ENCODE data around the gene ABHD16A. TPM values are rescaled to one million over a fixed set of nuclear protein-coding genes. Genes with fewer than 3 reads are reported as not detected.

The ABHD16A gene
- total RNA-seq, 1 donor from 2014 or later, result 21.3 TPM

DNA sequence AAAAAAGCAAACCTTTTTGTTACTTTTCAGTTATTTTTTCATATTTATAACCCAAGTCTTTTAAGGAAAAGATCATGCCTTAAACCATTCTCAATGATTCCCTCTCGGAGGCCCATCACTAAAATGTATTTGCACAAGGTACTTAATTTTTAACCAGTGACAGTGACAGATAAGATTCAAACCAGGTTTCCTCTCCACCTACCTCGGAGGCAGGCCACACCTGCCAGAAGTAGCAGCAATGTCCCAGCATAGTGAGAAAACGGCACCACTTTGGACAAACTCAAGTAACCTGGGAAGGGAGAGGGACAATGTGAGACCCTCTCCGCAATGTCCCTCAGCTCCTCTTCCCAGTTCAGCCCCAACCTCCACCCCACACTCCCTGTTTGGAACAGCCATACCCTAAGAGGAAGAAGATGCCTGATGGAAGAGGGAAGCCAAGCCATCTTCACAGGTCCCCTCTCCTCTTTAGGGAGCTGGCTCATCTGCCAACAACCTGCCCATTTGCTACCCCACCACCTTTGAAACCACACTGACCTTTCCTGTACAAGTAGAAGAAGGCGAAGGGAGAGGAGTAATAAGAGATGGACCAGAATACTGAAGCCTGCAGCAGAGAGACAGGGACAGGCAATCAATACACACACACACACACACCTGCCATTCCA is 2.3 kb downstream of the ABHD16A start:
- H2AFZ ChIP-seq (replicated peaks), result no peak overlapping the region
- H3K9ac ChIP-seq, result no peak overlapping the region
- H3K9me3 ChIP-seq (ENCODE audit: low read depth), result no peaks in the 10 kb centered on the region
- peaks cover 19% of the 10 kb centered on the region for H3K4me1 Mint-ChIP-seq
- H3K36me3 Mint-ChIP-seq, result peaks cover 11% of the 10 kb centered on the region
- no peak overlapping the region for H3K27ac ChIP-seq
- no peaks in the 10 kb centered on the region for H3K9me3 Mint-ChIP-seq
- H3F3A ChIP-seq (ENCODE audit: low read depth), result no peaks in the 10 kb centered on the region
- peak overlapping the region; percentile 99 for H3K4me3 Mint-ChIP-seq
- no peaks in the 10 kb centered on the region for H3K4me1 ChIP-seq
- no peaks in the 10 kb centered on the region for H4K20me1 ChIP-seq (ENCODE audit: low read depth)
- peaks cover 32% of the 10 kb centered on the region for H3K79me2 ChIP-seq (ENCODE audit: low read depth)
- no peak for TF ChIP-seq EZH2phosphoT487 (IDR thresholded peaks at IDR 0.05)
- no peak for TF ChIP-seq EZH2 (IDR thresholded peaks at IDR 0.05)
- TF ChIP-seq, protein P1, sequence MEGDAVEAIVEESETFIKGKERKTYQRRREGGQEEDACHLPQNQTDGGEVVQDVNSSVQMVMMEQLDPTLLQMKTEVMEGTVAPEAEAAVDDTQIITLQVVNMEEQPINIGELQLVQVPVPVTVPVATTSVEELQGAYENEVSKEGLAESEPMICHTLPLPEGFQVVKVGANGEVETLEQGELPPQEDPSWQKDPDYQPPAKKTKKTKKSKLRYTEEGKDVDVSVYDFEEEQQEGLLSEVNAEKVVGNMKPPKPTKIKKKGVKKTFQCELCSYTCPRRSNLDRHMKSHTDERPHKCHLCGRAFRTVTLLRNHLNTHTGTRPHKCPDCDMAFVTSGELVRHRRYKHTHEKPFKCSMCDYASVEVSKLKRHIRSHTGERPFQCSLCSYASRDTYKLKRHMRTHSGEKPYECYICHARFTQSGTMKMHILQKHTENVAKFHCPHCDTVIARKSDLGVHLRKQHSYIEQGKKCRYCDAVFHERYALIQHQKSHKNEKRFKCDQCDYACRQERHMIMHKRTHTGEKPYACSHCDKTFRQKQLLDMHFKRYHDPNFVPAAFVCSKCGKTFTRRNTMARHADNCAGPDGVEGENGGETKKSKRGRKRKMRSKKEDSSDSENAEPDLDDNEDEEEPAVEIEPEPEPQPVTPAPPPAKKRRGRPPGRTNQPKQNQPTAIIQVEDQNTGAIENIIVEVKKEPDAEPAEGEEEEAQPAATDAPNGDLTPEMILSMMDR (IDR thresholded peaks at IDR 0.05), result no peak
- H3K27ac Mint-ChIP-seq, result peak overlapping the region; percentile 11
- no peak for DNase-seq (ENCODE audit: low spot score)
- H3K36me3 ChIP-seq, result no peaks in the 10 kb centered on the region
- no peak overlapping the region for H3K4me3 ChIP-seq
- no peak overlapping the region for H3K4me2 ChIP-seq
- H3K27me3 ChIP-seq, result no peaks in the 10 kb centered on the region
- H3K27me3 Mint-ChIP-seq (ENCODE audit: insufficient read depth, low read depth), result peaks cover 2% of the 10 kb centered on the region

DNA sequence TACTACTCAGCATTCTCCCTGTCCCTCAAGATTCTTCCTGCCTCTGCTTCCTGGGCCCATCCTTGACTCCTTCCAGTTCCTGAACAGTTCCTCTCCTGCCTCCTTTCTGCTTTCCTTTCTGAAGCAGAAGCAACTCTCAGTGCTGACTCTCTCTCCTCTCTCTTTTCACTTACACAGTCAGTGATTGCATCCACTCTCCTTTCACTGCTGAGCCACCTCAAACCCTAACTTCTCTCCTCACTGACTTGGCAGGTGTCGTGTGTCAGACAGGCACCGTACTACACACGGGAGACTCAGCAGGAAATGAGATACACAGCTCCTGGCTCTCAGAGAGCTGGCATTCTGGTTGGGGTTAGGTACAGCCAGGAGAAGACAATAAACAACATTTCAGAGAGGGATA is 5.6 kb downstream of the ABHD16A start:
- no peak overlapping the region for H3K27ac ChIP-seq
- H3K9me3 ChIP-seq (ENCODE audit: low read depth), result no peaks in the 10 kb centered on the region
- H2AFZ ChIP-seq (replicated peaks), result no peak overlapping the region
- no peak overlapping the region for H3K4me2 ChIP-seq
- Mint-ChIP-seq H3K27me3 (ENCODE audit: insufficient read depth, low read depth) (no peaks in the 10 kb centered on the region), H3K27ac (no peak overlapping the region), H3K9me3 (no peaks in the 10 kb centered on the region), H3K4me3 (no peak overlapping the region), H3K4me1 (peaks cover 16% of the 10 kb centered on the region), H3K36me3 (peaks cover 18% of the 10 kb centered on the region)
- TF ChIP-seq, protein P1 (IDR thresholded peaks at IDR 0.05), result no peak
- no peak for TF ChIP-seq EZH2phosphoT487 (IDR thresholded peaks at IDR 0.05)
- TF ChIP-seq EZH2 (IDR thresholded peaks at IDR 0.05), result no peak
- H3K4me3 ChIP-seq, result no peak overlapping the region
- no peaks in the 10 kb centered on the region for H3K36me3 ChIP-seq
- H3F3A ChIP-seq (ENCODE audit: low read depth), result no peaks in the 10 kb centered on the region
- H3K79me2 ChIP-seq (ENCODE audit: low read depth), result peaks cover 31% of the 10 kb centered on the region
- H3K27me3 ChIP-seq, result no peaks in the 10 kb centered on the region
- no peaks in the 10 kb centered on the region for H4K20me1 ChIP-seq (ENCODE audit: low read depth)
- H3K4me1 ChIP-seq, result no peaks in the 10 kb centered on the region
- H3K9ac ChIP-seq, result no peak overlapping the region
- DNase-seq (ENCODE audit: low spot score), result no peak

GRCh38 chr6:31693535-31693934 is 9.6 kb downstream of the ABHD16A start:
- Histone ChIP-seq H3K79me2 (ENCODE audit: low read depth) (no peaks in the 10 kb centered on the region), H3K4me3 (no peak overlapping the region), H2AFZ (replicated peaks) (no peak overlapping the region), H3K27ac (no peak overlapping the region), H3K9me3 (ENCODE audit: low read depth) (no peaks in the 10 kb centered on the region), H3K27me3 (no peaks in the 10 kb centered on the region), H3F3A (ENCODE audit: low read depth) (no peaks in the 10 kb centered on the region), H3K4me2 (no peak overlapping the region), H3K4me1 (no peaks in the 10 kb centered on the region), H3K36me3 (no peaks in the 10 kb centered on the region), H4K20me1 (ENCODE audit: low read depth) (peaks cover 3% of the 10 kb centered on the region), H3K9ac (no peak overlapping the region)
- Mint-ChIP-seq H3K27me3 (ENCODE audit: insufficient read depth, low read depth) (no peaks in the 10 kb centered on the region), H3K27ac (no peak overlapping the region), H3K9me3 (no peaks in the 10 kb centered on the region), H3K4me3 (no peak overlapping the region), H3K4me1 (no peaks in the 10 kb centered on the region), H3K36me3 (peaks cover 32% of the 10 kb centered on the region)
- no peak for DNase-seq (ENCODE audit: low spot score)
- TF ChIP-seq, protein P1 (IDR thresholded peaks at IDR 0.05), result no peak
- no peak for TF ChIP-seq EZH2 (IDR thresholded peaks at IDR 0.05)
- no peak for TF ChIP-seq EZH2phosphoT487 (IDR thresholded peaks at IDR 0.05)

Measured in neural progenitor cell (in vitro differentiated cells).